RWPE1 (cell line): Measurements from ENCODE around the gene DEPP1.

Experiments
- CTCF ChIA-PET: fragments of 350-600 bp; sonication (Branson Sonifier 250); formaldehyde crosslinking; extraction: SDS; loops from one replicate; lab custom pipeline; 2021; lab: Yijun Ruan, JAX
- POLR2A ChIA-PET: fragments of 400-600 bp; formaldehyde crosslinking; extraction: SDS; loops from one replicate; lab custom pipeline; 2020; ENCODE audit warnings: antibody characterized with exemption; ENCODE audit not compliant: low non-redundant PET; lab: Yijun Ruan, JAX
- DNase-seq: peaks from one replicate; pipeline ENCODE4 v3.0.0; 2012; ENCODE audit warnings: low spot score
- H3K27ac ChIP-seq: fragments of 450-650 bp; 2 replicates; pipeline ENCODE4 v1.5.1; 2017
- TF ChIP-seq, protein P1 (sequence below): fragments of 450-650 bp; conservative IDR thresholded peaks from 2 replicates; pipeline ENCODE4 v1.5.1; 2017; ENCODE audit warnings: low read depth, mild to moderate bottlenecking

The DEPP1 gene

DNA sequence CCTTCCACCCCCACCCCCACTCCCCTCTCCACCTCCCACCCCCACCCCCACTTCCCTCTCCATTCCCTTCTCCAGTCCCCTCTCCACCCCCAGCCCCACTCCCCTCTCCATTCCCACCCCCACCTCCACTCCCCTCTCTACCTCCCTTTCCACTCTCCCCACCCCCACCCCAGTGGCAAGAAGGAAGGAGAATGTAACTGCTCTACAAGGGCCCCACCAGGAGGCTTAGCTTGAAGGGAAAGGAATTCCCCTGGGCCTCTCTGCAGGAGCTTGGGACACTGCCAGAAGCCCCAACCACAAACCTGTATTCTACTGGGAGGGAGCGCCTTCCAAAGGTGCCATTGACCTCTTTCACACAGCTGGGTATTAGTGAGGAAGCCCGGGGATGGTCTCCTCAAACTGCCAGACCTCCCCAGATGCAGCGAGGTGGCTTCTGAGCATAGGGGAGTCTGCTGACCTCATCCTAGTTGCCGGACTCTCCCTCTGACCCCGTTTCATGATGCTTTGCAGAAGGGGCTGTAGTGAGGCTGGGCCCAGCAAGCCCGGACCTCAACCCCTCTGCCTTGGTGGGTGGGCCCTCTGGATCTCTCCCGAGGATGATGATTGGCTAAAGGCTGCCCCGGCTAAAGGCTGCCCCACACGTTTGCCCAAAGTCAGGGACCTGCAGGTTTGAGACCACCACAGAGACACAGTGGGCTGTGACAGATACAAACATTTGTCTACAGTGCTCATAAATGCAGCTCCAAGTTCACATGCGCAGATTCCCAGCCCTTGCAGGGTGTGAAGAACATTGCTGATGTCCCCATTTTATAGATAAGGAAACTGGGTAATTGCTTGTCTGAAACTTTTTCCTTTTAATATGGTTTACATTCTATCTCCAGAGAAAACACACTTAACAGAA, 2.9 kb downstream of the DEPP1 start:
- CTCF ChIA-PET: interaction anchor here (0.6 to 1.0 kb wide), 4 partner anchors 16 to 95 kb away, joined by 3 to 4 read pairs (median 4); partner anchors contain the start of gene RASSF4
- POLR2A ChIA-PET: no interaction called here
- TF ChIP-seq, protein P1, sequence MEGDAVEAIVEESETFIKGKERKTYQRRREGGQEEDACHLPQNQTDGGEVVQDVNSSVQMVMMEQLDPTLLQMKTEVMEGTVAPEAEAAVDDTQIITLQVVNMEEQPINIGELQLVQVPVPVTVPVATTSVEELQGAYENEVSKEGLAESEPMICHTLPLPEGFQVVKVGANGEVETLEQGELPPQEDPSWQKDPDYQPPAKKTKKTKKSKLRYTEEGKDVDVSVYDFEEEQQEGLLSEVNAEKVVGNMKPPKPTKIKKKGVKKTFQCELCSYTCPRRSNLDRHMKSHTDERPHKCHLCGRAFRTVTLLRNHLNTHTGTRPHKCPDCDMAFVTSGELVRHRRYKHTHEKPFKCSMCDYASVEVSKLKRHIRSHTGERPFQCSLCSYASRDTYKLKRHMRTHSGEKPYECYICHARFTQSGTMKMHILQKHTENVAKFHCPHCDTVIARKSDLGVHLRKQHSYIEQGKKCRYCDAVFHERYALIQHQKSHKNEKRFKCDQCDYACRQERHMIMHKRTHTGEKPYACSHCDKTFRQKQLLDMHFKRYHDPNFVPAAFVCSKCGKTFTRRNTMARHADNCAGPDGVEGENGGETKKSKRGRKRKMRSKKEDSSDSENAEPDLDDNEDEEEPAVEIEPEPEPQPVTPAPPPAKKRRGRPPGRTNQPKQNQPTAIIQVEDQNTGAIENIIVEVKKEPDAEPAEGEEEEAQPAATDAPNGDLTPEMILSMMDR: no peak
- DNase-seq: no peak
- H3K27ac ChIP-seq: no peak overlapping the region

DNA sequence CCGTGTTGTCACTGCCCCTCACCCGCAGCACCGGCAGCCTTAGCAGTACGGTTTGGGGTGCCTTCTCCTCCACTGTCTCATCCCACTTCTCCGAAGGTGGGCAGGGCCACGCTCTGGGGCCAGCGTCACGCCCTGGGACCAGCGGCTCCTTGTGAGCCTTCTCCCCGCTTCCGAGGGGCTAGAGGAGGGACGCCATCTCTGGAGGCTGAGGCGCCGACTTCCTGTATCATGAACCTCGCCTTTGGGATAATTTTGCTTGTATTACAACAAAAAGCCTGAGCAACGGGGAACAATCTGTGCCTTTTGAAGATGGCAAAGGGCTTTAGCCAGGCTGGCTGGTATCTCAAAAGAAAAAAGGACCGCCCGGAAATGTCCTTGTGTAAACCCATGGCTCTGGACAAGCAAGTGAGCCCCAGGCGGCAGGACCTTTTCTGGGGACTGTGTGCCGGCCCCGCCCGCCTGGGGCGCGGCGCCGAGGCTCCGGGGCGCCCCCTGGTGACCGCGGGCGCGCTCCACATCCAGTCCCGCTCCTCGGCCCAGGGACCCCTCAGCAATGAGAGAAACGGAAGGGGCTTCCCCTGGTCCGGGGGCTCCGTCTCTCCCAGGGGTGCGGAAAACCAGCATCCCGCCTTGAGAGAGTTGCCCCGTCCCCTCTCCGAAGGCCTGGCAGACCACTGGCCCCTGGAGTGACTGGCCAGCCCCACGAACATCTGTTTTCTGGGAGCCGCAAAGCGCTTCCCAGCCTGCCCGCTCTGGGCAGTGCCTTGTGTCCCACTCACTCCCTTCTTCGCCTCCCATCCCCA, 3.8 kb downstream of the DEPP1 start:
- peak overlapping the region; percentile 34; the same call in 1 of the 2 replicates for H3K27ac ChIP-seq
- TF ChIP-seq, protein P1: peak; percentile 94
- ChIA-PET CTCF (interaction anchor here (0.9 to 2.3 kb wide), 3 partner anchors 16 to 42 kb away, joined by 4 to 12 read pairs (median 4); partner anchors contain the start of gene RASSF4), POLR2A (no interaction called here)
- DNase-seq: peak; percentile 53

DNA sequence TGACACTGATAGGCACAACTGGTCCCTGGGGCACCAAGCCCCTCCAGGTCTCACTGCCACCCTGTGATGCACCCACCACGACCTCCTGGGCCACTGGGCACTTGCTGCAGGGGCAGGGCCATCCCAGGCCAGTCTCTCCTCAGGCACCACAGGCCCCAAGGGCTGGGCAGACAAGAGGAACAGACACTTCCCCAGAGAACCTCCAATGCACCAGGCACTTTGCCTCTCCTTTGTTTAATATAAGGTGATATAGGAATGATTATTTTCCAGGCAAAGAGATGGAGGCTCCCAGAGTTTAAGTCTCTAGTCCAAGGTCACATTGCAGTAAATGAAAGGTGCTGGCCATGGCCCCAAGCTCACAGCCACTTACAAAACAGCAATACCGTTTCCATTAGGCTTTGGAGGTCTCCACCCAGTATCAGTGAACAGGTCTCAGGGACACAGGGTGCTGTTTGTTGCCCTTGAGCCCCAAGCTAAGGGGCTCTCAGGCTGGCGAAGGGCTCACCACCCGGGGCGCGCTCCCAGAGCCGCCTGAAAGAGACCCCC, 4.5 kb downstream of the DEPP1 start:
- peak overlapping the region; percentile 34; the same call in 1 of the 2 replicates for H3K27ac ChIP-seq
- DNase-seq: no peak
- TF ChIP-seq, protein P1: no peak
- ChIA-PET CTCF (interaction anchor here (2.3 kb wide), 1 partner anchor 41 kb away, joined by 12 read pairs; no protein-coding TSS in a partner anchor), POLR2A (no interaction called here)

DNA sequence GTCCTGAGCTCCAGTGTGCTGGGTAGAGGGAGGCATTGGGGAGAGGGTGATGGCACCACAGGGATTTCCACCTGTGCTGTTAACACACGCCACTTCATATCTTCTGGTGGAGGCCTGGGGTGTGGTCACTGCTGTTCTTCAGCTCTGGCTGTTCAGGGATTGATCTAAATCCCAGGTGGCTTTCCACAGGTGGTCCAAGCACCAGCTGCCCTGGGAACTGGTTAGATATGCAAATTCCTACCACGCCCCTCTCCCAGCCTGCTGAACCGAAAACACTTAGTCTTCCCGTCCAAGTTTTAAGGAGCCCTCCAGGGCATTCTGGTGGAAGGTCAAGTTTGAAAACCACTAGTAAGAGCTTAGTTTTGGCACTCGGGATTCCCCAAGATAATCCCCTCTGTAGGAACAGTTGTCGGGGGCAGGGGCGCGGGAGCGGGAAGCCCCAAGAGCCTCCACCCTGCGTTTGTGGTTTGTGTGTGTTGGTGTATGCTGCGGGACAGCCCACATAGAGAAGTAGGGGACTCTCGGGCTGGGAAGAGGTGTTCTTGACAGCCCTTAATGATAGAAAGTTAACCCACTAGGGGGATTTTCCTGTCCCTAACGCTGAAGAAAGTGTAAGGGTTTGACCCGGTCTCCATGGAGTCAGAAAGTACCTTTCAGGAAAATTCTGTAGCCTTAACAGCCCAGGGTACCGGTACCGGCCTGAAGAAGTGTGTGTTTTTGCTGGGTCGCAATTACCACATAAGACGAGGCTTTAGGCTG, 5.1 kb downstream of the DEPP1 start:
- TF ChIP-seq, protein P1: no peak
- no peak overlapping the region for H3K27ac ChIP-seq
- ChIA-PET CTCF (interaction anchor here (0.6 to 2.3 kb wide), 2 partner anchors 11 to 41 kb away, joined by 3 to 12 read pairs; no protein-coding TSS in a partner anchor), POLR2A (no interaction called here)
- no peak for DNase-seq

DNA sequence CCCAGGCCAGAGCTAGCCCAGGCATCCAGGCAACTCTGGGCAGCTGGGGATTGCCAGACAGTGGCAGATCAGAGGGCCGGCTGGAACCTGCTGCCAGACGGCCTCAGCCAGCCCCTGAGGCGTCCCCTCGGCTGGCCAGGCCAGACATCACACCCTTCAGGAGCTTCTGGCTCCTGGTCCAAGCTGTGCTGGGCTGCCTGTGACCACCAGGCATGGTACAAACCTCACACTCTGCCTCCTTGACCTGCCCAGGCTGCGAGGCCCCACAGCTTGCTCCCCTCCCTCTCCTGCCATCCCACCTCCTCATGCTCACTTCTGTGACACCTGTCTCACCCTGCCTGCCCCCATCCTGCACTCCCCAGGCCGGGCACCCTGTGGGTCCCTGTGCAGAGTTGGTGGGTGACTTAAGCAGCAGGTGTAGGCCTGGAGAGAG, 5.7 kb downstream of the DEPP1 start:
- no peak for DNase-seq
- ChIA-PET POLR2A (no interaction called here), CTCF (interaction anchor here (0.6 to 2.3 kb wide), 2 partner anchors 11 to 40 kb away, joined by 3 to 12 read pairs; no protein-coding TSS in a partner anchor)
- TF ChIP-seq, protein P1: no peak
- no peak overlapping the region for H3K27ac ChIP-seq
